ENCODE measurements around the gene FNDC3B.

FNDC3B gene

GRCh38 chr3:172305552-172305951 is 266.2 kb downstream of the FNDC3B start:
- Histone ChIP-seq H3K4me2 (ENCODE audit: low read length) (no peak overlapping the region), H3K4me1 (ENCODE audit: low read length) (no peaks in the 10 kb centered on the region), H4K20me1 (ENCODE audit: insufficient read depth, low read length) (no peaks in the 10 kb centered on the region), H2AFZ (ENCODE audit: low read depth, low read length) (no peak overlapping the region), H3K4me3 (ENCODE audit: low read length) (no peak overlapping the region), H3K9ac (ENCODE audit: low read length) (no peak overlapping the region), H3K9me3 (ENCODE audit: insufficient read depth, low read length) (no peaks in the 10 kb centered on the region), H3K27me3 (ENCODE audit: low read depth, low read length) (no peaks in the 10 kb centered on the region), H3K27ac (ENCODE audit: low read length) (no peak overlapping the region), H3K79me2 (ENCODE audit: low read length) (no peaks in the 10 kb centered on the region), H3K36me3 (replicated peaks; ENCODE audit: low read depth, low read length) (no peaks in the 10 kb centered on the region)
- TF ChIP-seq CTCF (IDR thresholded peaks at IDR 0.05; ENCODE audit: low read depth, low read length) (no peak), EZH2phosphoT487 (IDR thresholded peaks at IDR 0.05; ENCODE audit: low read depth) (no peak)

- H3K9ac ChIP-seq (ENCODE audit: low read length) = no peak overlapping the region
- no peaks in the 10 kb centered on the region for H3K27me3 ChIP-seq (ENCODE audit: low read depth, low read length)
- no peaks in the 10 kb centered on the region for H4K20me1 ChIP-seq (ENCODE audit: insufficient read depth, low read length)
- no peak overlapping the region for H3K27ac ChIP-seq (ENCODE audit: low read length)
- no peaks in the 10 kb centered on the region for H3K9me3 ChIP-seq (ENCODE audit: insufficient read depth, low read length)
- no peak overlapping the region for H3K4me3 ChIP-seq (ENCODE audit: low read length)
- no peaks in the 10 kb centered on the region for H3K4me1 ChIP-seq (ENCODE audit: low read length)
- H2AFZ ChIP-seq (ENCODE audit: low read depth, low read length) = no peak overlapping the region
- TF ChIP-seq EZH2phosphoT487 (IDR thresholded peaks at IDR 0.05; ENCODE audit: low read depth) (no peak), CTCF (IDR thresholded peaks at IDR 0.05; ENCODE audit: low read depth, low read length) (no peak)
- no peaks in the 10 kb centered on the region for H3K36me3 ChIP-seq (replicated peaks; ENCODE audit: low read depth, low read length)
- no peak overlapping the region for H3K4me2 ChIP-seq (ENCODE audit: low read length)
- H3K79me2 ChIP-seq (ENCODE audit: low read length) = no peaks in the 10 kb centered on the region
Observed at GRCh38 chr3:172305974-172306373, 266.6 kb downstream of the FNDC3B start.

- Histone ChIP-seq H3K9ac (ENCODE audit: low read length) (no peak overlapping the region), H3K27me3 (ENCODE audit: low read depth, low read length) (no peaks in the 10 kb centered on the region), H2AFZ (ENCODE audit: low read depth, low read length) (no peak overlapping the region), H3K79me2 (ENCODE audit: low read length) (no peaks in the 10 kb centered on the region), H4K20me1 (ENCODE audit: insufficient read depth, low read length) (no peaks in the 10 kb centered on the region), H3K4me2 (ENCODE audit: low read length) (no peak overlapping the region), H3K4me1 (ENCODE audit: low read length) (no peaks in the 10 kb centered on the region), H3K27ac (ENCODE audit: low read length) (no peak overlapping the region), H3K9me3 (ENCODE audit: insufficient read depth, low read length) (no peaks in the 10 kb centered on the region), H3K4me3 (ENCODE audit: low read length) (no peak overlapping the region), H3K36me3 (replicated peaks; ENCODE audit: low read depth, low read length) (no peaks in the 10 kb centered on the region)
- TF ChIP-seq CTCF (IDR thresholded peaks at IDR 0.05; ENCODE audit: low read depth, low read length) (no peak), EZH2phosphoT487 (IDR thresholded peaks at IDR 0.05; ENCODE audit: low read depth) (no peak)
Observed at GRCh38 chr3:172307141-172307560, 267.8 kb downstream of the FNDC3B start.

GRCh38 chr3:172309059-172309458 is 269.7 kb downstream of the FNDC3B start:
- Histone ChIP-seq H3K4me2 (ENCODE audit: low read length) (no peak overlapping the region), H3K9me3 (ENCODE audit: insufficient read depth, low read length) (no peaks in the 10 kb centered on the region), H4K20me1 (ENCODE audit: insufficient read depth, low read length) (no peaks in the 10 kb centered on the region), H3K79me2 (ENCODE audit: low read length) (no peaks in the 10 kb centered on the region), H3K27me3 (ENCODE audit: low read depth, low read length) (no peaks in the 10 kb centered on the region), H3K4me3 (ENCODE audit: low read length) (no peak overlapping the region), H3K36me3 (replicated peaks; ENCODE audit: low read depth, low read length) (no peaks in the 10 kb centered on the region), H3K9ac (ENCODE audit: low read length) (no peak overlapping the region), H3K4me1 (ENCODE audit: low read length) (no peaks in the 10 kb centered on the region), H3K27ac (ENCODE audit: low read length) (no peak overlapping the region), H2AFZ (ENCODE audit: low read depth, low read length) (no peak overlapping the region)
- TF ChIP-seq CTCF (IDR thresholded peaks at IDR 0.05; ENCODE audit: low read depth, low read length) = no peak

Data from OCI-LY3 (cell line).